ENCODE results near the gene SFMBT2. TPM values are rescaled to one million over a fixed set of nuclear protein-coding genes. Genes with fewer than 3 reads are reported as not detected.

The SFMBT2 gene
- total RNA-seq, 1 experiment from 2014 or later, result 14.3 TPM

DNA sequence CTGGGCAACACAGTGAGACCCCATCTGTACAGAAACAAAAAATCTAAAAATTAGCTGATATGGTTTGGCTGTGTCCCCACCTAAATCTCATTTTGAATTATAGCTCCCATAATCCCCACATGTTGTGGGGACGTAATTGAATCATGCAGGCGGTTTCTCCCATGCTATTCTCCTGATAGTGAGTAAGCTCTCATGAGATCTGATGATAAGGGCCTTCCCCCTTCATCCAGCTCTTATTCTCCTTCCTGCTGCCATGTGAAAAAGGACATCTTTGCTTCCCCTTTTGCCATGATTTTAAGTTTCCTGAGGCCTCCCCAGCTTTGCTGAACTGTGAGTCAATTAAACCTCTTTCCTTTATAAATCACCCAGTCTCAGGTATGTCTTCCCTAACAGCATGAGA is 136.5 kb downstream of the SFMBT2 start:
- ATAC-seq, result no peak
- Mint-ChIP-seq H3K27ac (no peak overlapping the region), H3K9me3 (no peaks in the 10 kb centered on the region), H3K4me3 (no peak overlapping the region), H3K27me3 (ENCODE audit: low read depth) (no peaks in the 10 kb centered on the region), H3K4me1 (peaks cover 11% of the 10 kb centered on the region), H3K36me3 (peaks cover 1% of the 10 kb centered on the region; the same call in 1 of the 2 replicates)
- ChIA-PET CTCF (interaction anchor here (1.3 kb wide), 1 partner anchor 153 kb away, joined by 4 read pairs; no protein-coding TSS in a partner anchor), POLR2A (no interaction called here)
- DNase-seq (ENCODE audit: low spot score), result no peak
- TF ChIP-seq, protein P1, sequence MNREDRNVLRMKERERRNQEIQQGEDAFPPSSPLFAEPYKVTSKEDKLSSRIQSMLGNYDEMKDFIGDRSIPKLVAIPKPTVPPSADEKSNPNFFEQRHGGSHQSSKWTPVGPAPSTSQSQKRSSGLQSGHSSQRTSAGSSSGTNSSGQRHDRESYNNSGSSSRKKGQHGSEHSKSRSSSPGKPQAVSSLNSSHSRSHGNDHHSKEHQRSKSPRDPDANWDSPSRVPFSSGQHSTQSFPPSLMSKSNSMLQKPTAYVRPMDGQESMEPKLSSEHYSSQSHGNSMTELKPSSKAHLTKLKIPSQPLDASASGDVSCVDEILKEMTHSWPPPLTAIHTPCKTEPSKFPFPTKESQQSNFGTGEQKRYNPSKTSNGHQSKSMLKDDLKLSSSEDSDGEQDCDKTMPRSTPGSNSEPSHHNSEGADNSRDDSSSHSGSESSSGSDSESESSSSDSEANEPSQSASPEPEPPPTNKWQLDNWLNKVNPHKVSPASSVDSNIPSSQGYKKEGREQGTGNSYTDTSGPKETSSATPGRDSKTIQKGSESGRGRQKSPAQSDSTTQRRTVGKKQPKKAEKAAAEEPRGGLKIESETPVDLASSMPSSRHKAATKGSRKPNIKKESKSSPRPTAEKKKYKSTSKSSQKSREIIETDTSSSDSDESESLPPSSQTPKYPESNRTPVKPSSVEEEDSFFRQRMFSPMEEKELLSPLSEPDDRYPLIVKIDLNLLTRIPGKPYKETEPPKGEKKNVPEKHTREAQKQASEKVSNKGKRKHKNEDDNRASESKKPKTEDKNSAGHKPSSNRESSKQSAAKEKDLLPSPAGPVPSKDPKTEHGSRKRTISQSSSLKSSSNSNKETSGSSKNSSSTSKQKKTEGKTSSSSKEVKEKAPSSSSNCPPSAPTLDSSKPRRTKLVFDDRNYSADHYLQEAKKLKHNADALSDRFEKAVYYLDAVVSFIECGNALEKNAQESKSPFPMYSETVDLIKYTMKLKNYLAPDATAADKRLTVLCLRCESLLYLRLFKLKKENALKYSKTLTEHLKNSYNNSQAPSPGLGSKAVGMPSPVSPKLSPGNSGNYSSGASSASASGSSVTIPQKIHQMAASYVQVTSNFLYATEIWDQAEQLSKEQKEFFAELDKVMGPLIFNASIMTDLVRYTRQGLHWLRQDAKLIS (CRISPR knock-in tag; IDR thresholded peaks at IDR 0.05; ENCODE audit: borderline replicate concordance), result no peak
- TF ChIP-seq ARID4B (CRISPR knock-in tag; IDR thresholded peaks at IDR 0.05; ENCODE audit: borderline replicate concordance) (no peak), ELF4 (CRISPR knock-in tag; IDR thresholded peaks at IDR 0.05; ENCODE audit: low read depth) (no peak)

- peaks cover 3% of the 10 kb centered on the region; the same call in 1 of the 2 replicates for H3K36me3 Mint-ChIP-seq
- no peaks in the 10 kb centered on the region for H3K27me3 Mint-ChIP-seq (ENCODE audit: low read depth)
- POLR2A ChIA-PET, result no interaction called here
- TF ChIP-seq ZNF138 (CRISPR knock-in tag; conservative IDR thresholded peaks at IDR 0.05), result no peak
- no peak for TF ChIP-seq FOXJ3 (CRISPR knock-in tag; IDR thresholded peaks at IDR 0.05; ENCODE audit: borderline replicate concordance)
- TF ChIP-seq CREM (CRISPR knock-in tag; IDR thresholded peaks at IDR 0.05), result no peak
- DNase-seq (ENCODE audit: low spot score) (no peak), ATAC-seq (no peak)
- no peaks in the 10 kb centered on the region for H3K9me3 Mint-ChIP-seq
- CTCF ChIA-PET, result interaction anchor here (1.5 to 2.0 kb wide), 2 partner anchors 12 to 254 kb away, joined by 6 read pairs; no protein-coding TSS in a partner anchor
- H3K4me1 Mint-ChIP-seq, result 0 out of 2 replicates have a peak, but pooled peaks cover 2% of the 10 kb centered on the region
- peak overlapping the region; percentile 60; the same call in 1 of the 2 replicates for H3K27ac Mint-ChIP-seq
- no peak overlapping the region for H3K4me3 Mint-ChIP-seq
Observed at GRCh38 chr10:7272008-7272407, 138.8 kb downstream of the SFMBT2 start.

DNA sequence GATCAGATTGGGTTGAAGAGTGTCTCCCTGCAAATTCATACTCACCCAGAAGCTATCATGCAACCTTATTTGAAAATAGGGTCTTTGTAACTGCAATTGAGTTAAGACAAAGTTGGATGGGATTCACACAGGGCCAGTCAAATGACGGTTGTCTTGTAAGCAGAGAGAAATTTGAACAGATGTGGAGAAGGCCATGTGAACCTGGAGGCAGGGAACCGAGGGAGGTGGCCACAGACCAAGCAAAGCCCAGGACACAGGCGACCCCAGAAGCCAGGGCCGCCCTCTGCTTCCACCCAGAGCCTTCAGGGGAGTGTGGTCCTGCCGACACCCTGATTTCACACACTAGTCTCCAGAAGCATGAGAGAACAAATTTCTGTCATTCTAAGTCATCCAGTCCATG is 140.8 kb downstream of the SFMBT2 start:
- ATAC-seq (no peak), DNase-seq (ENCODE audit: low spot score) (no peak)
- ChIA-PET CTCF (no interaction called here), POLR2A (no interaction called here)
- H3K4me3 Mint-ChIP-seq, result no peak overlapping the region
- TF ChIP-seq MYBL2 (CRISPR knock-in tag; IDR thresholded peaks at IDR 0.05), result no peak
- H3K27ac Mint-ChIP-seq, result no peak overlapping the region
- no peaks in the 10 kb centered on the region for H3K9me3 Mint-ChIP-seq
- no peaks in the 10 kb centered on the region for H3K27me3 Mint-ChIP-seq (ENCODE audit: low read depth)
- peaks cover 3% of the 10 kb centered on the region; the same call in 1 of the 2 replicates for H3K36me3 Mint-ChIP-seq
- no peaks in the 10 kb centered on the region for H3K4me1 Mint-ChIP-seq

DNA sequence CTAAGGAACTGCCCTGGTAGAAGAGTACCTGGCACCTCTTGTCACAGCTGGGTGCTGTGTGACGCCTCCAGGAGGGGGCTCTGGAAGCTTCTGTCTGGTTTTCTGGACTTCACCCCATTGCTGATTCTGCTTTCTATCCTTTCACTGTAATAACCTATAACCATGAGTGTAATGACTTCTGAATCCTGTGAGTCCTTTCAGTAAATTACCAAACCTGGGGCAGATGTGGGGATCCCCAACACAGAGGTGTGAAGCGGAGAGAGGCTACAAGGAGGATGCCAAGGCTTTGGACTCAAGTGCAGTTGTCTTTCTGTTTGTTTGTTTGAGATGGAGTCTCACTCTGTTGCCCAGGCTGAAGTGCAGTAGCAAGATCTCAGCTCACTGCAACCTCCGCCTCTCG is 143.7 kb downstream of the SFMBT2 start:
- ChIA-PET CTCF (no interaction called here), POLR2A (no interaction called here)
- TF ChIP-seq FOXJ3 (CRISPR knock-in tag; IDR thresholded peaks at IDR 0.05; ENCODE audit: borderline replicate concordance) (no peak), FOXK1 (CRISPR knock-in tag; IDR thresholded peaks at IDR 0.05) (no peak), RORB (CRISPR knock-in tag; IDR thresholded peaks at IDR 0.05) (no peak), MAX (CRISPR knock-in tag; IDR thresholded peaks at IDR 0.05) (no peak), ZNF121 (CRISPR knock-in tag; IDR thresholded peaks at IDR 0.05) (no peak), PRRX2 (CRISPR knock-in tag; IDR thresholded peaks at IDR 0.05) (no peak), NR3C1 (CRISPR knock-in tag; conservative IDR thresholded peaks at IDR 0.05; ENCODE audit: low read depth) (no peak), ZBTB21 (CRISPR knock-in tag; IDR thresholded peaks at IDR 0.05; ENCODE audit: borderline replicate concordance) (no peak)
- TF ChIP-seq, protein P2, sequence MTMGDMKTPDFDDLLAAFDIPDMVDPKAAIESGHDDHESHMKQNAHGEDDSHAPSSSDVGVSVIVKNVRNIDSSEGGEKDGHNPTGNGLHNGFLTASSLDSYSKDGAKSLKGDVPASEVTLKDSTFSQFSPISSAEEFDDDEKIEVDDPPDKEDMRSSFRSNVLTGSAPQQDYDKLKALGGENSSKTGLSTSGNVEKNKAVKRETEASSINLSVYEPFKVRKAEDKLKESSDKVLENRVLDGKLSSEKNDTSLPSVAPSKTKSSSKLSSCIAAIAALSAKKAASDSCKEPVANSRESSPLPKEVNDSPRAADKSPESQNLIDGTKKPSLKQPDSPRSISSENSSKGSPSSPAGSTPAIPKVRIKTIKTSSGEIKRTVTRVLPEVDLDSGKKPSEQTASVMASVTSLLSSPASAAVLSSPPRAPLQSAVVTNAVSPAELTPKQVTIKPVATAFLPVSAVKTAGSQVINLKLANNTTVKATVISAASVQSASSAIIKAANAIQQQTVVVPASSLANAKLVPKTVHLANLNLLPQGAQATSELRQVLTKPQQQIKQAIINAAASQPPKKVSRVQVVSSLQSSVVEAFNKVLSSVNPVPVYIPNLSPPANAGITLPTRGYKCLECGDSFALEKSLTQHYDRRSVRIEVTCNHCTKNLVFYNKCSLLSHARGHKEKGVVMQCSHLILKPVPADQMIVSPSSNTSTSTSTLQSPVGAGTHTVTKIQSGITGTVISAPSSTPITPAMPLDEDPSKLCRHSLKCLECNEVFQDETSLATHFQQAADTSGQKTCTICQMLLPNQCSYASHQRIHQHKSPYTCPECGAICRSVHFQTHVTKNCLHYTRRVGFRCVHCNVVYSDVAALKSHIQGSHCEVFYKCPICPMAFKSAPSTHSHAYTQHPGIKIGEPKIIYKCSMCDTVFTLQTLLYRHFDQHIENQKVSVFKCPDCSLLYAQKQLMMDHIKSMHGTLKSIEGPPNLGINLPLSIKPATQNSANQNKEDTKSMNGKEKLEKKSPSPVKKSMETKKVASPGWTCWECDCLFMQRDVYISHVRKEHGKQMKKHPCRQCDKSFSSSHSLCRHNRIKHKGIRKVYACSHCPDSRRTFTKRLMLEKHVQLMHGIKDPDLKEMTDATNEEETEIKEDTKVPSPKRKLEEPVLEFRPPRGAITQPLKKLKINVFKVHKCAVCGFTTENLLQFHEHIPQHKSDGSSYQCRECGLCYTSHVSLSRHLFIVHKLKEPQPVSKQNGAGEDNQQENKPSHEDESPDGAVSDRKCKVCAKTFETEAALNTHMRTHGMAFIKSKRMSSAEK (CRISPR knock-in tag; IDR thresholded peaks at IDR 0.05; ENCODE audit: borderline replicate concordance), result no peak
- no peaks in the 10 kb centered on the region for H3K9me3 Mint-ChIP-seq
- ATAC-seq, result no peak
- no peaks in the 10 kb centered on the region for H3K4me1 Mint-ChIP-seq
- H3K36me3 Mint-ChIP-seq, result peaks cover 3% of the 10 kb centered on the region; the same call in 1 of the 2 replicates
- DNase-seq (ENCODE audit: low spot score), result no peak
- H3K4me3 Mint-ChIP-seq, result no peak overlapping the region
- no peaks in the 10 kb centered on the region for H3K27me3 Mint-ChIP-seq (ENCODE audit: low read depth)
- H3K27ac Mint-ChIP-seq, result no peak overlapping the region
